Measurements from ENCODE around the gene DENND4C.

The DENND4C gene

GRCh38 chr9:19221326-19221725, 9.2 kb upstream of the DENND4C start:
- Histone ChIP-seq H3F3A (ENCODE audit: insufficient read depth) (no peaks in the 10 kb centered on the region), H2AFZ (ENCODE audit: low read depth, low read length, severe bottlenecking) (no peak overlapping the region), H3K9ac (ENCODE audit: low read length) (no peak overlapping the region), H3K27ac (ENCODE audit: low read depth, low read length) (no peak overlapping the region), H3K79me2 (ENCODE audit: insufficient read depth, low read length) (no peaks in the 10 kb centered on the region), H3K27me3 (ENCODE audit: low read length) (no peaks in the 10 kb centered on the region), H3K4me3 (ENCODE audit: insufficient read depth, low read length, poor library complexity, severe bottlenecking) (no peak overlapping the region), H3K9me3 (ENCODE audit: insufficient read depth, low read length) (no peaks in the 10 kb centered on the region), H3K9me2 (replicated peaks; ENCODE audit: insufficient read depth, low read length) (no peaks in the 10 kb centered on the region), H4K20me1 (ENCODE audit: low read depth, low read length) (no peaks in the 10 kb centered on the region), H3K36me3 (ENCODE audit: low read length) (no peaks in the 10 kb centered on the region), H3K4me2 (ENCODE audit: low read depth, low read length, poor library complexity, severe bottlenecking) (no peak overlapping the region)
- TF ChIP-seq EZH2phosphoT487 (conservative IDR thresholded peaks at IDR 0.05; ENCODE audit: low read length) = no peak
- TF ChIP-seq CTCF (IDR thresholded peaks at IDR 0.05; ENCODE audit: insufficient read depth, low read length, poor library complexity, severe bottlenecking) = no peak

GRCh38 chr9:19223724-19224123, 6.8 kb upstream of the DENND4C start:
- no peak overlapping the region for H2AFZ ChIP-seq (ENCODE audit: low read depth, low read length, severe bottlenecking)
- H3K9me3 ChIP-seq (ENCODE audit: insufficient read depth, low read length) = no peaks in the 10 kb centered on the region
- no peaks in the 10 kb centered on the region for H3K27me3 ChIP-seq (ENCODE audit: low read length)
- H3F3A ChIP-seq (ENCODE audit: insufficient read depth) = no peaks in the 10 kb centered on the region
- H3K36me3 ChIP-seq (ENCODE audit: low read length) = no peaks in the 10 kb centered on the region
- H3K79me2 ChIP-seq (ENCODE audit: insufficient read depth, low read length) = no peaks in the 10 kb centered on the region
- no peak overlapping the region for H3K4me2 ChIP-seq (ENCODE audit: low read depth, low read length, poor library complexity, severe bottlenecking)
- H3K9ac ChIP-seq (ENCODE audit: low read length) = no peak overlapping the region
- H3K9me2 ChIP-seq (replicated peaks; ENCODE audit: insufficient read depth, low read length) = no peaks in the 10 kb centered on the region
- no peak overlapping the region for H3K27ac ChIP-seq (ENCODE audit: low read depth, low read length)
- TF ChIP-seq EZH2phosphoT487 (conservative IDR thresholded peaks at IDR 0.05; ENCODE audit: low read length) = no peak
- no peaks in the 10 kb centered on the region for H4K20me1 ChIP-seq (ENCODE audit: low read depth, low read length)
- no peak overlapping the region for H3K4me3 ChIP-seq (ENCODE audit: insufficient read depth, low read length, poor library complexity, severe bottlenecking)

GRCh38 chr9:19224563-19224962, 5.9 kb upstream of the DENND4C start:
- Histone ChIP-seq H3K9ac (ENCODE audit: low read length) (no peak overlapping the region), H3K4me3 (ENCODE audit: insufficient read depth, low read length, poor library complexity, severe bottlenecking) (no peak overlapping the region), H4K20me1 (ENCODE audit: low read depth, low read length) (no peaks in the 10 kb centered on the region), H3K27ac (ENCODE audit: low read depth, low read length) (no peak overlapping the region), H3K4me2 (ENCODE audit: low read depth, low read length, poor library complexity, severe bottlenecking) (no peak overlapping the region), H3K9me2 (replicated peaks; ENCODE audit: insufficient read depth, low read length) (no peaks in the 10 kb centered on the region), H2AFZ (ENCODE audit: low read depth, low read length, severe bottlenecking) (no peak overlapping the region), H3K27me3 (ENCODE audit: low read length) (no peaks in the 10 kb centered on the region), H3K9me3 (ENCODE audit: insufficient read depth, low read length) (no peaks in the 10 kb centered on the region), H3K36me3 (ENCODE audit: low read length) (no peaks in the 10 kb centered on the region), H3F3A (ENCODE audit: insufficient read depth) (peaks cover 6% of the 10 kb centered on the region), H3K79me2 (ENCODE audit: insufficient read depth, low read length) (no peaks in the 10 kb centered on the region)
- no peak for TF ChIP-seq EZH2phosphoT487 (conservative IDR thresholded peaks at IDR 0.05; ENCODE audit: low read length)
- TF ChIP-seq CTCF (IDR thresholded peaks at IDR 0.05; ENCODE audit: insufficient read depth, low read length, poor library complexity, severe bottlenecking) = no peak

GRCh38 chr9:19229595-19230354, 718 bp upstream of the DENND4C start:
- Histone ChIP-seq H3K27ac (ENCODE audit: low read depth, low read length) (no peak overlapping the region), H3F3A (ENCODE audit: insufficient read depth) (peaks cover 25% of the 10 kb centered on the region)
- TF ChIP-seq CTCF (IDR thresholded peaks at IDR 0.05; ENCODE audit: insufficient read depth, low read length, poor library complexity, severe bottlenecking) (no peak), EZH2phosphoT487 (conservative IDR thresholded peaks at IDR 0.05; ENCODE audit: low read length) (no peak)

More at GRCh38 chr9:19229595-19230354, 718 bp upstream of the DENND4C start:
- peaks cover 27% of the 10 kb centered on the region for H3K79me2 ChIP-seq (ENCODE audit: insufficient read depth, low read length)
- H3K36me3 ChIP-seq (ENCODE audit: low read length) = no peaks in the 10 kb centered on the region
- no peaks in the 10 kb centered on the region for H3K27me3 ChIP-seq (ENCODE audit: low read length)
- peak overlapping the region; percentile 76 for H3K4me2 ChIP-seq (ENCODE audit: low read depth, low read length, poor library complexity, severe bottlenecking)
- H3K4me3 ChIP-seq (ENCODE audit: insufficient read depth, low read length, poor library complexity, severe bottlenecking) = peak overlapping the region; percentile 65
- H2AFZ ChIP-seq (ENCODE audit: low read depth, low read length, severe bottlenecking) = peak overlapping the region; percentile 90
- no peaks in the 10 kb centered on the region for H3K9me3 ChIP-seq (ENCODE audit: insufficient read depth, low read length)
- H4K20me1 ChIP-seq (ENCODE audit: low read depth, low read length) = peaks cover 7% of the 10 kb centered on the region; the same call in 1 of the 2 replicates
- no peaks in the 10 kb centered on the region for H3K9me2 ChIP-seq (replicated peaks; ENCODE audit: insufficient read depth, low read length)
- peak overlapping the region; percentile 73 for H3K9ac ChIP-seq (ENCODE audit: low read length)

Measured in SU-DHL-6 (cell line).